Nephron progenitor cell (in vitro differentiated cells): ENCODE results near the gene CPNE2.

ENCODE experiments used
- DNase-seq: peaks from one replicate; pipeline ENCODE4 v3.0.0; 2021
- H3K27ac Mint-ChIP-seq: 2 replicates; pipeline ENCODE4 v1.8.0; 2021; ENCODE audit warnings: mild to moderate bottlenecking, moderate library complexity, mixed read lengths
- H3K27me3 Mint-ChIP-seq: 2 replicates; pipeline ENCODE4 v1.8.0; 2021; ENCODE audit warnings: mild to moderate bottlenecking, low read depth, mixed read lengths; ENCODE audit not compliant: poor library complexity
- H3K36me3 Mint-ChIP-seq: 2 replicates; pipeline ENCODE4 v1.8.0; 2021; ENCODE audit warnings: low read depth, mixed read lengths
- H3K4me1 Mint-ChIP-seq: 2 replicates; pipeline ENCODE4 v1.8.0; 2021; ENCODE audit warnings: mixed read lengths
- H3K4me3 Mint-ChIP-seq: 2 replicates; pipeline ENCODE4 v1.8.0; 2021; ENCODE audit warnings: mild to moderate bottlenecking, moderate library complexity, mixed read lengths
- H3K9me3 Mint-ChIP-seq: 2 replicates; pipeline ENCODE4 v1.8.0; 2021; ENCODE audit warnings: mild to moderate bottlenecking, moderate library complexity, mixed read lengths
- CTCF ChIP-seq: fragments of 200-600 bp; sonication (generic); IDR thresholded peaks from 2 replicates; pipeline ENCODE4 v1.5.0; 2021; ENCODE audit warnings: antibody characterized with exemption

Gene CPNE2

GRCh38 chr16:57179215-57179828 lies 86.9 kb downstream of the CPNE2 start:
- H3K27ac Mint-ChIP-seq, result no peak overlapping the region

GRCh38 chr16:57184113-57184512 lies 91.7 kb downstream of the CPNE2 start:
- Mint-ChIP-seq H3K27me3 (peaks cover 2% of the 10 kb centered on the region), H3K4me1 (peaks cover 46% of the 10 kb centered on the region), H3K9me3 (peaks cover 6% of the 10 kb centered on the region), H3K36me3 (no peaks in the 10 kb centered on the region), H3K4me3 (peak overlapping the region; percentile 99), H3K27ac (peak overlapping the region; percentile 7)
- no peak for TF ChIP-seq CTCF
- DNase-seq, result no peak

More at GRCh38 chr16:57179215-57179828, 86.9 kb downstream of the CPNE2 start:
- no peak for DNase-seq
- Mint-ChIP-seq H3K36me3 (peaks cover 6% of the 10 kb centered on the region), H3K9me3 (peaks cover 6% of the 10 kb centered on the region), H3K4me3 (no peak overlapping the region), H3K4me1 (peaks cover 16% of the 10 kb centered on the region), H3K27me3 (no peaks in the 10 kb centered on the region)
- TF ChIP-seq CTCF, result no peak

- H3K4me1 Mint-ChIP-seq, result peaks cover 45% of the 10 kb centered on the region
- peak overlapping the region; percentile 77 for H3K27ac Mint-ChIP-seq
- peak overlapping the region; percentile 99 for H3K4me3 Mint-ChIP-seq
- H3K36me3 Mint-ChIP-seq, result peaks cover 3% of the 10 kb centered on the region
- TF ChIP-seq CTCF, result no peak
- no peak for DNase-seq
- peaks cover 2% of the 10 kb centered on the region for H3K27me3 Mint-ChIP-seq
- peaks cover 6% of the 10 kb centered on the region for H3K9me3 Mint-ChIP-seq
These were observed 92.6 kb downstream of the CPNE2 start for GRCh38 chr16:57184887-57185445.

GRCh38 chr16:57185446-57185944 lies 93.1 kb downstream of the CPNE2 start:
- H3K4me3 Mint-ChIP-seq, result peak overlapping the region; percentile 99
- H3K27me3 Mint-ChIP-seq, result peaks cover 2% of the 10 kb centered on the region
- H3K27ac Mint-ChIP-seq, result peak overlapping the region; percentile 77
- peaks cover 6% of the 10 kb centered on the region for H3K9me3 Mint-ChIP-seq
- TF ChIP-seq CTCF, result no peak
- peaks cover 49% of the 10 kb centered on the region for H3K4me1 Mint-ChIP-seq
- peaks cover 6% of the 10 kb centered on the region for H3K36me3 Mint-ChIP-seq
- peak; percentile 38 for DNase-seq

- H3K4me3 Mint-ChIP-seq, result peak within 1 kb of the TSS; percentile 99
- no peak for TF ChIP-seq CTCF
- peak within 1 kb of the TSS; percentile 95 for H3K27ac Mint-ChIP-seq
- H3K4me1 Mint-ChIP-seq, result peaks cover 54% of the 10 kb centered on the region
- peaks cover 2% of the 10 kb centered on the region for H3K27me3 Mint-ChIP-seq
- H3K9me3 Mint-ChIP-seq, result peaks cover 6% of the 10 kb centered on the region
- peaks cover 6% of the 10 kb centered on the region for H3K36me3 Mint-ChIP-seq
- DNase-seq, result peak; percentile 97
These were observed 93.8 kb downstream of the CPNE2 start, which contains the start of the genes PSME3IP1 and RSPRY1 for GRCh38 chr16:57185945-57186871. Gene PSME3IP1, minus strand, starts transcription at chr16:57186039. Its CDS starts 12,185 bp downstream, at chr16:57173854. Gene RSPRY1, plus strand, starts transcription at chr16:57186329. Its CDS starts 18,330 bp downstream, at chr16:57204659.
